ENCODE results near the gene WNT8B. TPM values are rescaled to one million over a fixed set of nuclear protein-coding genes. Genes with fewer than 3 reads are reported as not detected.

Gene WNT8B
- total and polyA plus RNA-seq, 10 of the 15 experiments (the other 5 are each of a cell fraction or from before 2014, with no cell fraction given), result not detected

DNA sequence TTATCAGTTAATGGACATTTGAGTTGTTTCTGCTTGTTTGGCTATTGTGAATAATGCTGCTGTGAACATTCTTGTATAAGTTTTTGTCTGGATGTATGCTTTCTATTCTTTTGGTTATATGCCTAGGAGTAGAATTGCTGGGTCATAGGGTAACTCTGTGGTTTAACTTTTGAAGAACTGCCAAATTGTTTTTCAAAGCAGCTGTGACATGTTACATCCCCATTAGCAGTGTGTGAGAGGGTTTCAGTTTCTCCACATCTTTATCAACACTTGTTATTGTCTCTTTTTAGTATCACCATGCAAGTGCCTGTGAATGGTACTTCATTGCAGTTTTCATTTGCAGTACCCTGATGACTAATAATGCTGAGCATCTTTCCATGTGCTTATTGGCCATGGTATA, 69.0 kb downstream of the WNT8B start (continued):
- TF ChIP-seq, protein P1, sequence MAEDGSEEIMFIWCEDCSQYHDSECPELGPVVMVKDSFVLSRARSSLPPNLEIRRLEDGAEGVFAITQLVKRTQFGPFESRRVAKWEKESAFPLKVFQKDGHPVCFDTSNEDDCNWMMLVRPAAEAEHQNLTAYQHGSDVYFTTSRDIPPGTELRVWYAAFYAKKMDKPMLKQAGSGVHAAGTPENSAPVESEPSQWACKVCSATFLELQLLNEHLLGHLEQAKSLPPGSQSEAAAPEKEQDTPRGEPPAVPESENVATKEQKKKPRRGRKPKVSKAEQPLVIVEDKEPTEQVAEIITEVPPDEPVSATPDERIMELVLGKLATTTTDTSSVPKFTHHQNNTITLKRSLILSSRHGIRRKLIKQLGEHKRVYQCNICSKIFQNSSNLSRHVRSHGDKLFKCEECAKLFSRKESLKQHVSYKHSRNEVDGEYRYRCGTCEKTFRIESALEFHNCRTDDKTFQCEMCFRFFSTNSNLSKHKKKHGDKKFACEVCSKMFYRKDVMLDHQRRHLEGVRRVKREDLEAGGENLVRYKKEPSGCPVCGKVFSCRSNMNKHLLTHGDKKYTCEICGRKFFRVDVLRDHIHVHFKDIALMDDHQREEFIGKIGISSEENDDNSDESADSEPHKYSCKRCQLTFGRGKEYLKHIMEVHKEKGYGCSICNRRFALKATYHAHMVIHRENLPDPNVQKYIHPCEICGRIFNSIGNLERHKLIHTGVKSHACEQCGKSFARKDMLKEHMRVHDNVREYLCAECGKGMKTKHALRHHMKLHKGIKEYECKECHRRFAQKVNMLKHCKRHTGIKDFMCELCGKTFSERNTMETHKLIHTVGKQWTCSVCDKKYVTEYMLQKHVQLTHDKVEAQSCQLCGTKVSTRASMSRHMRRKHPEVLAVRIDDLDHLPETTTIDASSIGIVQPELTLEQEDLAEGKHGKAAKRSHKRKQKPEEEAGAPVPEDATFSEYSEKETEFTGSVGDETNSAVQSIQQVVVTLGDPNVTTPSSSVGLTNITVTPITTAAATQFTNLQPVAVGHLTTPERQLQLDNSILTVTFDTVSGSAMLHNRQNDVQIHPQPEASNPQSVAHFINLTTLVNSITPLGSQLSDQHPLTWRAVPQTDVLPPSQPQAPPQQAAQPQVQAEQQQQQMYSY (CRISPR knock-in tag; IDR thresholded peaks at IDR 0.05), result no peak
- TF ChIP-seq ZNF24 (IDR thresholded peaks at IDR 0.05), result peak; percentile 4; the same call in 1 of the 2 replicates
- TF ChIP-seq BHLHE40 (IDR thresholded peaks at IDR 0.05; ENCODE audit: borderline replicate concordance in 1 of 2, low read depth in 2 of 2, low read length in 1 of 2), result no peak; a peak in 1 of 4 replicates
- no peak for TF ChIP-seq KDM1A (IDR thresholded peaks at IDR 0.05; ENCODE audit: borderline replicate concordance)
- TF ChIP-seq SMC3 (IDR thresholded peaks at IDR 0.05; ENCODE audit: borderline replicate concordance, low read length), result no peak
- no peak for TF ChIP-seq IRF4 (IDR thresholded peaks at IDR 0.05; ENCODE audit: low read depth, low read length)
- no peak for TF ChIP-seq ZBED1 (IDR thresholded peaks at IDR 0.05; ENCODE audit: borderline replicate concordance)
- no peak for TF ChIP-seq ZNF274 (IDR thresholded peaks at IDR 0.05; ENCODE audit: insufficient read depth, insufficient read length)
- no peak for TF ChIP-seq ASH2L (IDR thresholded peaks at IDR 0.05; ENCODE audit: borderline replicate concordance, low read depth)
- TF ChIP-seq BCL11A (IDR thresholded peaks at IDR 0.05; ENCODE audit: low read depth, low read length), result no peak
- TF ChIP-seq, protein P2, sequence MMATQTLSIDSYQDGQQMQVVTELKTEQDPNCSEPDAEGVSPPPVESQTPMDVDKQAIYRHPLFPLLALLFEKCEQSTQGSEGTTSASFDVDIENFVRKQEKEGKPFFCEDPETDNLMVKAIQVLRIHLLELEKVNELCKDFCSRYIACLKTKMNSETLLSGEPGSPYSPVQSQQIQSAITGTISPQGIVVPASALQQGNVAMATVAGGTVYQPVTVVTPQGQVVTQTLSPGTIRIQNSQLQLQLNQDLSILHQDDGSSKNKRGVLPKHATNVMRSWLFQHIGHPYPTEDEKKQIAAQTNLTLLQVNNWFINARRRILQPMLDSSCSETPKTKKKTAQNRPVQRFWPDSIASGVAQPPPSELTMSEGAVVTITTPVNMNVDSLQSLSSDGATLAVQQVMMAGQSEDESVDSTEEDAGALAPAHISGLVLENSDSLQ (IDR thresholded peaks at IDR 0.05), result peak; percentile 29; the same call in 1 of the 2 replicates
- TF ChIP-seq, protein P3, sequence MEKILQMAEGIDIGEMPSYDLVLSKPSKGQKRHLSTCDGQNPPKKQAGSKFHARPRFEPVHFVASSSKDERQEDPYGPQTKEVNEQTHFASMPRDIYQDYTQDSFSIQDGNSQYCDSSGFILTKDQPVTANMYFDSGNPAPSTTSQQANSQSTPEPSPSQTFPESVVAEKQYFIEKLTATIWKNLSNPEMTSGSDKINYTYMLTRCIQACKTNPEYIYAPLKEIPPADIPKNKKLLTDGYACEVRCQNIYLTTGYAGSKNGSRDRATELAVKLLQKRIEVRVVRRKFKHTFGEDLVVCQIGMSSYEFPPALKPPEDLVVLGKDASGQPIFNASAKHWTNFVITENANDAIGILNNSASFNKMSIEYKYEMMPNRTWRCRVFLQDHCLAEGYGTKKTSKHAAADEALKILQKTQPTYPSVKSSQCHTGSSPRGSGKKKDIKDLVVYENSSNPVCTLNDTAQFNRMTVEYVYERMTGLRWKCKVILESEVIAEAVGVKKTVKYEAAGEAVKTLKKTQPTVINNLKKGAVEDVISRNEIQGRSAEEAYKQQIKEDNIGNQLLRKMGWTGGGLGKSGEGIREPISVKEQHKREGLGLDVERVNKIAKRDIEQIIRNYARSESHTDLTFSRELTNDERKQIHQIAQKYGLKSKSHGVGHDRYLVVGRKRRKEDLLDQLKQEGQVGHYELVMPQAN (conservative IDR thresholded peaks at IDR 0.05), result no peak
- peak; percentile 64; the same call in 1 of the 2 replicates for TF ChIP-seq ATF7 (IDR thresholded peaks at IDR 0.05; ENCODE audit: low read depth)
- TF ChIP-seq EP300 (IDR thresholded peaks at IDR 0.05; ENCODE audit: borderline replicate concordance in 1 of 2, control insufficient read depth in 1 of 2, low read depth in 2 of 2, low read length in 2 of 2), result 0 out of 4 replicates have a peak, but pooled peaks of 1 of the 2 experiments have one; percentile 24
- TF ChIP-seq SMAD1 (IDR thresholded peaks at IDR 0.05; ENCODE audit: low read depth, partially characterized antibody), result no peak
- TF ChIP-seq JUNB (IDR thresholded peaks at IDR 0.05), result no peak
- TF ChIP-seq STAT1 (conservative IDR thresholded peaks at IDR 0.05), result no peak
- no peak for TF ChIP-seq ESRRA (IDR thresholded peaks at IDR 0.05; ENCODE audit: low read length)
- TF ChIP-seq JUND (IDR thresholded peaks at IDR 0.05; ENCODE audit: low read depth, low read length), result no peak
- TF ChIP-seq, protein P4, sequence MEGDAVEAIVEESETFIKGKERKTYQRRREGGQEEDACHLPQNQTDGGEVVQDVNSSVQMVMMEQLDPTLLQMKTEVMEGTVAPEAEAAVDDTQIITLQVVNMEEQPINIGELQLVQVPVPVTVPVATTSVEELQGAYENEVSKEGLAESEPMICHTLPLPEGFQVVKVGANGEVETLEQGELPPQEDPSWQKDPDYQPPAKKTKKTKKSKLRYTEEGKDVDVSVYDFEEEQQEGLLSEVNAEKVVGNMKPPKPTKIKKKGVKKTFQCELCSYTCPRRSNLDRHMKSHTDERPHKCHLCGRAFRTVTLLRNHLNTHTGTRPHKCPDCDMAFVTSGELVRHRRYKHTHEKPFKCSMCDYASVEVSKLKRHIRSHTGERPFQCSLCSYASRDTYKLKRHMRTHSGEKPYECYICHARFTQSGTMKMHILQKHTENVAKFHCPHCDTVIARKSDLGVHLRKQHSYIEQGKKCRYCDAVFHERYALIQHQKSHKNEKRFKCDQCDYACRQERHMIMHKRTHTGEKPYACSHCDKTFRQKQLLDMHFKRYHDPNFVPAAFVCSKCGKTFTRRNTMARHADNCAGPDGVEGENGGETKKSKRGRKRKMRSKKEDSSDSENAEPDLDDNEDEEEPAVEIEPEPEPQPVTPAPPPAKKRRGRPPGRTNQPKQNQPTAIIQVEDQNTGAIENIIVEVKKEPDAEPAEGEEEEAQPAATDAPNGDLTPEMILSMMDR (IDR thresholded peaks at IDR 0.05 in 2 of 3, conservative IDR thresholded peaks at IDR 0.05 in 1 of 3; ENCODE audit: control insufficient read depth in 2 of 3, extremely low read depth in 1 of 3, insufficient read depth in 1 of 3, low read depth in 3 of 3, low read length in 3 of 3), result no peak
- TF ChIP-seq FOXK2 (IDR thresholded peaks at IDR 0.05), result no peak
- no peak for TF ChIP-seq HCFC1 (IDR thresholded peaks at IDR 0.05; ENCODE audit: low read length)
- peak; percentile 54 for TF ChIP-seq NR2C1 (IDR thresholded peaks at IDR 0.05)
- TF ChIP-seq MEF2A (IDR thresholded peaks at IDR 0.05; ENCODE audit: insufficient read depth, low read depth, low read length), result no peak

Data from GM12878 (cell line).